NOMO-1 treated with dmso at 0.1 percent for 144 hours (cell line): ENCODE measurements around the gene SEPTIN6.

ENCODE experiments used
- DNase-seq: peaks from one replicate; lab custom pipeline; 2025; ENCODE audit not compliant: unreplicated experiment; lab: John Stamatoyannopoulos, UW

Gene SEPTIN6

GRCh38 chrX:119655125-119655524, 37.8 kb downstream of the SEPTIN6 start:
- DNase-seq: no peak

- DNase-seq: no peak
These were observed 38.8 kb downstream of the SEPTIN6 start for GRCh38 chrX:119654112-119654531.

DNA sequence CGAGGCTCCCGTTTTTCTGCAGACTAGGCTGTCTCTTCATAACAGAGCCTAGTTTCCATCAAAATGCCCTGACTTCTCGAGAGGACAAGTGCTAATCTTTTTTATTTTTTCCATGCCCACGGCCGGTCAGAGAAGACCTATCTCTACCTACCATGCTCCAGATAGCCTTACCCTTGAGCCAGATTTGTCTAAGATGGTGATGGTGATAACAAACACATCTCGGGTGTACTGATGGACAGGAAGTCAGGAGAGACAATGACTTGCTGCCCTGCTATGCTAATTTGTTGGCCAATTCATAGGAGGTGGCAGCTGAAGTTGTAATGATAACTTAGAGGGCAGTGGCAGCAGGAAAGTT, 44.6 kb downstream of the SEPTIN6 start:
- no peak for DNase-seq

DNA sequence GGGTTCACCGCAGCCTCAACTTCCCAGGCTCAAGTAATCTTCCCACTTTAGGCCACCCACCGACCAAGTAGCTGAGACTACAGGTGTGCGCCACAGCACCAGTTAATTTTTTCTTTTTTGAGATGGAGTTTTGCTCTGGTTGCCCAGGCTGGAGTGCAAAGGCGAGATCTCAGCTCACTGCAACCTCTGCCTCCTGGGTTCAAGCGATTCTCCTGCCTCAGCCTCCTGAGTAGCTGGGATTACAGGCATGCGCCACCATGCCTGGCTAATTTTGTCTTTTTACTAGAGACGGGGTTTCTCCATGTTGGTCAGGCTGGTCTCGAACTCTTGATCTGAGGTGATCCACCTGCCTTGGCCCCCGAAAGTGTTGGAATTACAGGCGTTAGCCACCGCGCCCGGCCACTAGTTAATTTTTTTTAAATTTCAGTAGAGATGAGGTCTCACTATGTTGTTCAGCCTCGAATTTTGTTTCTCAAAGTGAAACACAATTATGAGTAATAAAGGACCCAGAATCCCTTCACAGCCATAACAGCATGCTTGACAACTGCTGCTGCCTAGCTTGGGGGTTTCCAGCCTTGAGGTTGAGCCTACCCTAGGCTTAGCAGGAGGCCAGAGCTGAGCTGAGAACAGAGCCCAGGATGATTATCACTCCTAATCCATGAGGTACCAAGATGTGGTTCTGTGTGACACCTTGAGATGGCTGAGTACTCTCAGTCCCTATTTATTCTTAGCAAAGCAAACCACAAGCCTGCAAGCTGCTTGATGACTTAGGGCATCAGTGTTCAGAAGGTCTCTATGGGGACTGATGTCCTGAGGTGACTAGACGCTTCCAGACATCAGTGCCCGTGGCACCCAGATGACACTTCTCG, 45.2 kb downstream of the SEPTIN6 start:
- no peak for DNase-seq

GRCh38 chrX:119647089-119647488, 45.9 kb downstream of the SEPTIN6 start:
- no peak for DNase-seq

GRCh38 chrX:119646515-119646914, 46.5 kb downstream of the SEPTIN6 start:
- no peak for DNase-seq

DNA sequence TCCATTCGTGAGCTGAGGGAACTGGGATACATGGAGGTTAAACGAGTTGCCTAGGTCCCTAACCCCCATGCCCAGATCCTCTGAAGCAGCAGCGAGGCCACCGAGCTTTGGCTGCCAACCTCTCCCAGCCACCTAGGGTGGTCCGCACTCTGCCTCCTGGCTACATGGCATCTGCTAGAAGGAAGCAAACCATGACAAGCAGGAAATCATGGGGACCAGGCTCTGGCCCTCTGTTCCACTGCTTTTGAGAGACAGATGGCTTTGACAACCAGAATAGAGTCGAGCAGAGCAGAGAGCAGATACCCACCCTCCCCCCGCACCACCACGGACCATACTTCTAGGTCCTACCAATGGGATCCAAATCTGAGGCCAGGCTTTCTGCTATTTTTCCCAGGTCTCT, 49.3 kb downstream of the SEPTIN6 start:
- no peak for DNase-seq
